Trophoblast cell (in vitro differentiated cells and primary cell): ENCODE measurements around the gene GRIN2C.

Source experiments
- DNase-seq, 2 donors: peaks; one replicate each; pipeline ENCODE4 v3.0.0-alpha.2; 2016
- H2AFZ ChIP-seq: 2 replicates; pipeline ENCODE4 v1.6.1; 2013; ENCODE audit warnings: low read length, moderate library complexity, mild to moderate bottlenecking; ENCODE audit not compliant: insufficient read depth, poor library complexity
- H2AK5ac ChIP-seq: 2 replicates; pipeline ENCODE4 v1.6.1; 2013; ENCODE audit warnings: mild to moderate bottlenecking, low read length
- H2BK120ac ChIP-seq: 2 replicates; pipeline ENCODE4 v1.6.1; 2013; ENCODE audit warnings: low read length, mild to moderate bottlenecking, moderate library complexity; ENCODE audit not compliant: insufficient read depth, poor library complexity
- H2BK12ac ChIP-seq: 2 replicates; pipeline ENCODE4 v1.6.1; 2013; ENCODE audit warnings: mild to moderate bottlenecking, low read length, moderate library complexity
- H2BK5ac ChIP-seq: 2 replicates; pipeline ENCODE4 v1.6.1; 2013; ENCODE audit warnings: low read length, low read depth, moderate library complexity, mild to moderate bottlenecking; ENCODE audit not compliant: poor library complexity
- H3K14ac ChIP-seq: 2 replicates; pipeline ENCODE4 v1.6.1; 2013; ENCODE audit warnings: mild to moderate bottlenecking, low read length
- H3K18ac ChIP-seq: 2 replicates; pipeline ENCODE4 v1.6.1; 2013; ENCODE audit warnings: mild to moderate bottlenecking, low read length
- H3K23ac ChIP-seq: 2 replicates; pipeline ENCODE4 v1.6.1; 2013; ENCODE audit warnings: low read length
- H3K27ac ChIP-seq: 2 replicates; pipeline ENCODE4 v1.5.1; 2013; ENCODE audit warnings: low read depth, mild to moderate bottlenecking, inconsistent platforms, low read length, moderate library complexity
- H3K27me3 ChIP-seq: 2 replicates; pipeline ENCODE4 v1.6.1; 2013; ENCODE audit warnings: inconsistent platforms, mild to moderate bottlenecking, low read length, moderate library complexity; ENCODE audit not compliant: insufficient read depth
- H3K36me3 ChIP-seq, 2 experiments: 1 replicate in 1 of 2; 2 replicates in 1 of 2; pipeline ENCODE4 v1.6.1; 2013; ENCODE audit warnings: low read length in 2 of 2, mild to moderate bottlenecking in 2 of 2, moderate library complexity in 1 of 2; ENCODE audit not compliant: insufficient read depth in 2 of 2, control insufficient read depth in 1 of 2
- H3K4ac ChIP-seq: 2 replicates; pipeline ENCODE4 v1.6.1; 2013; ENCODE audit warnings: low read depth, mild to moderate bottlenecking, low read length, moderate library complexity
- H3K4me1 ChIP-seq, 2 experiments: 1 replicate in 1 of 2; 2 replicates in 1 of 2; pipeline ENCODE4 v1.6.1; 2013; ENCODE audit warnings: low read length in 2 of 2, mild to moderate bottlenecking in 2 of 2, moderate library complexity in 1 of 2; ENCODE audit not compliant: insufficient read depth in 2 of 2, control insufficient read depth in 1 of 2
- H3K4me2 ChIP-seq: 2 replicates; pipeline ENCODE4 v1.6.1; 2013; ENCODE audit warnings: inconsistent platforms, mild to moderate bottlenecking, low read length, moderate library complexity
- H3K4me3 ChIP-seq: 2 replicates; pipeline ENCODE4 v1.5.1; 2013; ENCODE audit warnings: mild to moderate bottlenecking, low read depth, low read length, inconsistent platforms
- H3K79me1 ChIP-seq: one replicate; pipeline ENCODE4 v1.6.1; 2013; ENCODE audit warnings: low read length
- H3K79me2 ChIP-seq: 2 replicates; pipeline ENCODE4 v1.6.1; 2013; ENCODE audit warnings: low read length, mild to moderate bottlenecking; ENCODE audit not compliant: control insufficient read depth, insufficient read depth, poor library complexity
- H3K9ac ChIP-seq: 2 replicates; pipeline ENCODE4 v1.6.1; 2013; ENCODE audit warnings: mild to moderate bottlenecking, low read length
- H3K9me3 ChIP-seq: 2 replicates; pipeline ENCODE4 v1.6.1; 2013; ENCODE audit warnings: low read depth, mild to moderate bottlenecking, control low read depth, inconsistent platforms, low read length; ENCODE audit not compliant: insufficient read depth
- H4K12ac ChIP-seq: 2 replicates; pipeline ENCODE4 v1.6.1; 2013; ENCODE audit warnings: low read depth, mild to moderate bottlenecking, low read length, moderate library complexity
- H4K8ac ChIP-seq: 2 replicates; pipeline ENCODE4 v1.6.1; 2013; ENCODE audit warnings: low read depth, mild to moderate bottlenecking, low read length, moderate library complexity
- H4K91ac ChIP-seq: one replicate; pipeline ENCODE4 v1.6.1; 2013; ENCODE audit warnings: low read depth, mild to moderate bottlenecking, low read length, moderate library complexity
- WGBS: extraction: QIAGEN DNeasy Blood & Tissue Kit; methylation state at CpG from one replicate; pipeline ENCODE4 v1.1.7; 2013; ENCODE audit warnings: missing lambda C conversion rate; ENCODE audit not compliant: insufficient read length, insufficient coverage; ENCODE audit errors: extremely low coverage; 5-methylcytosine and 5-hydroxymethylcytosine counted together

The GRIN2C gene

DNA sequence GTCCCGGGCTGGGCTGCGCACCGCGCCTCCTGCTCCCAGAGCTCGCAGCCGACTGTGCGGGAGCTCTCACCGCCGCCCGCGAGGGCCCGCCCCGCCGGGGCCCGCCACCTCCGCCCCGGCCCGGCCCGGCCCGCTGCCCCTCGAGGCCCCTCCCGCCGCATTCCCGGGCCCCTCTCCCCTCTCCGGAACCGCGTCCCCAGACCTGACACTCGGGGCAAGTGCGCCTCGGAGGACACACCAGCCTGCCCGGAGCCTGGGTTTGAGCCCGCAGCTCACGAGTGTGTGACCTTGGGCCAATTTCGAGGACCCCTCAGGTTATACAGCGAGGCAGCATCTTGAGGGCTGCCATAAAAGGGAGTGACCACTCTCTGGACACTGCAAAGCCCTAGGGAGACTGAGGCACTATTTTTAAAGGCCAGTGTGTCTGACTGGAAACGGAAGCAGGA is 2.0 kb upstream of the GRIN2C start:
- no peak overlapping the region for H3K18ac ChIP-seq
- no peak overlapping the region for H2AFZ ChIP-seq
- no peak overlapping the region for H2BK120ac ChIP-seq
- no peak overlapping the region for H3K4me3 ChIP-seq
- H2AK5ac ChIP-seq = no peak overlapping the region
- WGBS = no CpG with 5 or more reads among the region's 36 CpGs
- no peaks in the 10 kb centered on the region for H3K79me2 ChIP-seq
- peaks cover 6% of the 10 kb centered on the region for H3K9me3 ChIP-seq
- no peak overlapping the region for H4K91ac ChIP-seq
- H3K36me3 ChIP-seq = peaks cover 5 to 7% of the 10 kb centered on the region in 2 experiments
- peaks cover 2 to 5% of the 10 kb centered on the region in 2 experiments for H3K4me1 ChIP-seq
- no peak for DNase-seq
- no peak overlapping the region for H3K23ac ChIP-seq
- H3K9ac ChIP-seq = no peak overlapping the region
- H3K4ac ChIP-seq = no peak overlapping the region
- no peak overlapping the region for H2BK5ac ChIP-seq
- H4K12ac ChIP-seq = no peak overlapping the region
- peak overlapping the region; percentile 11 for H3K4me2 ChIP-seq
- H3K79me1 ChIP-seq = no peaks in the 10 kb centered on the region
- H2BK12ac ChIP-seq = no peak overlapping the region
- no peak overlapping the region for H3K14ac ChIP-seq
- H3K27ac ChIP-seq = no peak overlapping the region
- peaks cover 40% of the 10 kb centered on the region for H3K27me3 ChIP-seq
- no peak overlapping the region for H4K8ac ChIP-seq

DNA sequence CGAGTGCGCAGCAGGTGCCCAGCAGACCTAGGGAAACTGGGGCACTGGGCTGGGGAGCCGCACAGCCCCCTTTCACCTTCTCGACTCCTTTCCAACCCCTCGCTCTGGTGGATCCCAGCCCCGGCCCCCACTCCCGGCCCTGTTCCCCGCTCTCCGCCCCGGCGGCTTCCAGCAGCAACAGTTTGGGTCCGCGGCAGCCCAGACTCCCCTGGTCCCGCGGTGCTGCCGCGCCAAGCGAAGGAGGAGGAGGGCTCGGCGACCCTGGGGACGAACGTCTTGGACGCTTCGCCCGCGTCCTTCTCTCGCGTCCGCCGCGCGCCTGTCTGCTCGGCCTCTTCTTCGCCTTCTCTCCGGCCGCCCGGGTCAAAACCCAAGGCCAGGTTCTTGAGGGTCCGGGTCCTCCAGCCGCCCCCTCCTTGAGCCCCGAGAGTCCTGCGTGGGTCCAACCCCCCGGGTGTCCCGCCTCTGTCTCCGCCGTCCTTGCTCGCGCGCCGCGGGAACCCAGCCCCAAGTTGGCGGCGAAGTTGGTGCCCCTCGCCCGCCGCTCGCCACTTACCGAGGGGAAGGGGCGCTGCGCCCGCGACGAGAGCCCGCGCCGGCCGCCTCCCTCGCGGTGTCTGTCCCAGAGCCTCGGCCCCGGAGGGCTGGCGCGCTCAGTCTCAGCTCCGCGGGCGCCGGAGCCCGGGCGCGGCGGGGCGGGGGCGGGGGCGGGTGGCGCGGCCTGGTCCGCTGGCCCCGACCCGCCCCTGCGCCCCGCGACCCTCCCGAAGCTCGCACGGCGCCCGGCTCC is 1.4 kb upstream of the GRIN2C start:
- Histone ChIP-seq H3K79me1 (no peaks in the 10 kb centered on the region), H2BK5ac (no peak overlapping the region), H2AK5ac (no peak overlapping the region), H2BK120ac (no peak overlapping the region), H3K14ac (no peak overlapping the region), H3K23ac (no peak overlapping the region), H3K9ac (no peak overlapping the region), H4K12ac (no peak overlapping the region), H3K36me3 (peaks cover 3 to 5% of the 10 kb centered on the region in 2 experiments), H3K4me1 (peaks cover 2 to 5% of the 10 kb centered on the region in 2 experiments), H2AFZ (no peak overlapping the region), H3K4me3 (no peak overlapping the region), H3K27me3 (peaks cover 40% of the 10 kb centered on the region), H4K91ac (no peak overlapping the region), H3K4ac (no peak overlapping the region), H2BK12ac (no peak overlapping the region), H3K79me2 (no peaks in the 10 kb centered on the region), H3K4me2 (peak overlapping the region; percentile 20), H3K27ac (no peak overlapping the region), H4K8ac (no peak overlapping the region), H3K9me3 (peaks cover 6% of the 10 kb centered on the region), H3K18ac (no peak overlapping the region)
- DNase-seq = no peak
- WGBS = no CpG with 5 or more reads among the region's 96 CpGs

DNA sequence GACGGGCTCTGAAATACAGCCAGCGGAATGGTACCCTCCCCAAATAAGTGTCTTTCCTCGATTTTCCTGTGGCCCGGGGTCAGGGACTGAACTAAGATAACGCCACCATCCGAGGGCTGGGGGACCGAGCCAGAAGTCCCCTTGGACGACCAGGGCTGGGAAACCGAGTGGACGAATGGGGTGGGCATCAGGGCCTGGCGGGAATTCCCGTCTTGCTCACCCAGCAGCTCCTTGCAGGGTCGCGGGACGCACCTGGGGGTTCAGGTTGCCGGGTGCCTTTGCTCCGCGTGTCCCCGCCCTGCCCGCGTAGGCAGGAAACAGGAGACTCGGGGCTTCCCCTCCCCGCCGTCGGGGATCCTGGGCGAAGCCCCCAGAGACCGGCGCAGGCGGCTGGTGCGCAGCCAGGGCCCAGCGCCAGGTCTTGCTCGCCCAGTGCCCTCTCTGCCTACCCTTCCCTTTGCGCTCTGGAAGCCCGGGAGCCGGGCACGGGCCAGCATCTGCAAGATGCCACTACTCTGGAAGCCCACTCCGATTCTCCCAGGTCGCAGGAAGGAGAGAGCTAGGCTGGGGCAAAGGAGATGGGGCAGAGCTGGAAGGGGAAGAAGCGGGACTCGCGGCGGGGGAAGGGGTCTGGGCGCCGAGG is 665 bp upstream of the GRIN2C start:
- H3K4me1 ChIP-seq = peaks cover 2 to 5% of the 10 kb centered on the region in 2 experiments
- no peaks in the 10 kb centered on the region for H3K79me2 ChIP-seq
- no peak overlapping the region for H3K4me3 ChIP-seq
- H3K79me1 ChIP-seq = no peaks in the 10 kb centered on the region
- no peak overlapping the region for H2BK120ac ChIP-seq
- H3K36me3 ChIP-seq = peaks cover 3 to 5% of the 10 kb centered on the region in 2 experiments
- peaks cover 6% of the 10 kb centered on the region for H3K9me3 ChIP-seq
- H4K91ac ChIP-seq = no peak overlapping the region
- DNase-seq = no peak
- H2BK12ac ChIP-seq = no peak overlapping the region
- no peak overlapping the region for H3K4me2 ChIP-seq
- no peak overlapping the region for H3K23ac ChIP-seq
- H2BK5ac ChIP-seq = no peak overlapping the region
- no peak overlapping the region for H3K27ac ChIP-seq
- H4K8ac ChIP-seq = no peak overlapping the region
- H4K12ac ChIP-seq = no peak overlapping the region
- H3K9ac ChIP-seq = no peak overlapping the region
- no peak overlapping the region for H3K18ac ChIP-seq
- H2AFZ ChIP-seq = no peak overlapping the region
- H3K27me3 ChIP-seq = peaks cover 40% of the 10 kb centered on the region
- no peak overlapping the region for H2AK5ac ChIP-seq
- no CpG with 5 or more reads among the region's 44 CpGs for WGBS
- no peak overlapping the region for H3K14ac ChIP-seq
- no peak overlapping the region for H3K4ac ChIP-seq

DNA sequence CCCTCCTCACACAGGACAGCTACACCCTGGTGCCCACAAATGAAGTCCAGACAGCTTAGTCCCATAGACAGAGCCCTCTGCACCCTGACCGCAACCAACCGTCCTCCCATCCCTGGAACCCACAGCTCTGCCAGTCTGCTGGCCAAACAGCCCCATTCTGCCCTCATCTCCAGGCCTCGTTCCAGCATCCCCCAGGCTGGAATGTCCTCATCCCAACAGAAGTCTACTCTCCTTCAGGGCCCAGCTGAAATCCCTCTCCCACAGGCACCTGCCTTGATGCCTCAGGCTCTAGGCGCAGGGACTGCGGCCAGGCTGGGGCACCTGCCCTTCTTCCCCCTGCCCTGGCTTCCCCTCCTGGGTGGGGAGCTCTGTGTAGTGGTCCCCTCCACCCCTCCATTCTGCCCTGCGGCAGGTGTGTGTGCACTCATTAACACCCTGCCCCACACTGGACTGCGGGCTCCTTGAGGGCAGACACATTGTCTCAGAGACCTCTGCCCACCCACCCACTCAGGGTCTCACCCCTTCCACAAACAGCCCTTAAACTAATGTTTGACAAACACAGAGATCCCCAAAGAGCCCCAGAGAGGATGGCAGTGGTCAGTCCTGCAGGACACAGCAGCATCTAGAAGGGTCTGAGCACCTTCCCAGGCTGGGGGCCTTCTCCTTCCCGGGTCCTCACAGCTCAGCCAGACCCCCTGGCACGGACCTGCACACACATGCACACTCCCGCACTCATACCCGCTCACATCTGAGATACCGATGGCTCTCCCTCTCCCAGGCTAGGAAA is 820 bp downstream of the GRIN2C start:
- H3K36me3 ChIP-seq = peaks cover 3 to 4% of the 10 kb centered on the region in 2 experiments
- WGBS = no CpG with 5 or more reads among the region's 12 CpGs
- H3K4me2 ChIP-seq = no peak overlapping the region
- H3K18ac ChIP-seq = no peak overlapping the region
- H4K12ac ChIP-seq = no peak overlapping the region
- no peak overlapping the region for H3K4ac ChIP-seq
- H3K23ac ChIP-seq = no peak overlapping the region
- H3K27me3 ChIP-seq = peaks cover 45% of the 10 kb centered on the region
- H3K9ac ChIP-seq = no peak overlapping the region
- no peak overlapping the region for H3K4me3 ChIP-seq
- no peak overlapping the region for H3K14ac ChIP-seq
- no peak overlapping the region for H4K91ac ChIP-seq
- DNase-seq = peak in 1 of 2 donors; percentile 18
- H2BK12ac ChIP-seq = no peak overlapping the region
- no peak overlapping the region for H2BK5ac ChIP-seq
- peaks cover 2 to 5% of the 10 kb centered on the region in 2 experiments for H3K4me1 ChIP-seq
- peaks cover 9% of the 10 kb centered on the region for H3K9me3 ChIP-seq
- H3K79me1 ChIP-seq = no peaks in the 10 kb centered on the region
- no peak overlapping the region for H2AK5ac ChIP-seq
- no peak overlapping the region for H2AFZ ChIP-seq
- H4K8ac ChIP-seq = no peak overlapping the region
- H3K27ac ChIP-seq = no peak overlapping the region
- H2BK120ac ChIP-seq = no peak overlapping the region
- H3K79me2 ChIP-seq = no peaks in the 10 kb centered on the region
